ENCODE data around the gene CFAP52.
"Not testable (repeated sequence)": the region's sequence is repeated elsewhere in the genome, so short reads cannot be mapped to it uniquely, and the experiment has no call there.

GRCh38 chr17:9607058-9607457 is 30.6 kb downstream of the CFAP52 start:
- TF ChIP-seq KLF16, PRDM6, CTCF, ZXDB, REST, ZFP37 (tag by site-specific recombination; IDR thresholded peaks at IDR 0.05): not testable (repeated sequence)

Data from HEK293 (cell line).